Smooth muscle cell (in vitro differentiated cells): ENCODE measurements around the gene TNNI3. TPM values are rescaled to one million over a fixed set of nuclear protein-coding genes. Genes with fewer than 3 reads are reported as not detected.
"Not testable (repeated sequence)": the region's sequence is repeated elsewhere in the genome, so short reads cannot be mapped to it uniquely, and the experiment has no call there.

Experiments used
- DNase-seq: peaks from one replicate; lab custom pipeline; 2025; ENCODE audit not compliant: unreplicated experiment; lab: John Stamatoyannopoulos, UW
- H2AFZ ChIP-seq: fragments of 200-600 bp; sonication (generic); 2 replicates; pipeline ENCODE4 v1.6.0; 2016; ENCODE audit warnings: antibody characterized with exemption, low read depth, mild to moderate bottlenecking
- H3F3A ChIP-seq: fragments of 200-600 bp; sonication (generic); 2 replicates; pipeline ENCODE4 v1.6.0; 2017; ENCODE audit warnings: antibody characterized with exemption, low read depth
- H3K27ac ChIP-seq: fragments of 200-600 bp; sonication (generic); 2 replicates; pipeline ENCODE4 v1.5.1; 2016; ENCODE audit warnings: low read depth, mild to moderate bottlenecking
- H3K27me3 ChIP-seq: fragments of 200-600 bp; sonication (generic); 2 replicates; pipeline ENCODE4 v1.6.1; 2016; ENCODE audit warnings: low read depth, mild to moderate bottlenecking
- H3K36me3 ChIP-seq: fragments of 200-600 bp; sonication (generic); 2 replicates; pipeline ENCODE4 v1.5.1; 2016; ENCODE audit warnings: low read depth
- H3K4me1 ChIP-seq: fragments of 200-600 bp; sonication (generic); 2 replicates; pipeline ENCODE4 v1.5.1; 2016; ENCODE audit warnings: low read depth
- H3K4me2 ChIP-seq: fragments of 200-600 bp; sonication (generic); 2 replicates; pipeline ENCODE4 v1.6.0; 2016; ENCODE audit warnings: mild to moderate bottlenecking
- H3K4me3 ChIP-seq: fragments of 200-600 bp; sonication (generic); 2 replicates; pipeline ENCODE4 v1.5.1; 2016; ENCODE audit warnings: mild to moderate bottlenecking
- H3K79me2 ChIP-seq: fragments of 200-600 bp; sonication (generic); 2 replicates; pipeline ENCODE4 v1.6.0; 2016; ENCODE audit warnings: low read depth, mild to moderate bottlenecking
- H3K9ac ChIP-seq: fragments of 200-600 bp; sonication (generic); 2 replicates; pipeline ENCODE4 v1.6.0; 2016; ENCODE audit warnings: low read depth
- H3K9me3 ChIP-seq: fragments of 200-600 bp; sonication (generic); replicated peaks from 2 replicates; pipeline ENCODE4 v1.5.1; 2016; ENCODE audit warnings: low read depth
- H4K20me1 ChIP-seq: fragments of 200-600 bp; sonication (generic); 2 replicates; pipeline ENCODE4 v1.6.0; 2016; ENCODE audit warnings: low read depth
- WGBS: methylation state at CpG from one replicate; pipeline ENCODE4 v1.1.7; 2016; ENCODE audit warnings: low lambda C conversion rate; 5-methylcytosine and 5-hydroxymethylcytosine counted together
- polyA plus RNA-seq: library from polyadenylated mRNA; unstranded; fragments of >200 nt; fragmentation: Nextera tagmentation; extraction: Ambion mirVana; gene quantifications from 2 replicates; pipeline ENCODE4 v1.2.1, GENCODE V29; 2016
- total RNA-seq: library from RNA; depleted of rRNA; stranded (reverse); fragments of >200 nt; gene quantifications from 2 replicates; pipeline ENCODE4 v1.2.3, GENCODE V29; 2014
- TF ChIP-seq, protein P1 (sequence below): fragments of 200-600 bp; sonication (generic); IDR thresholded peaks from 2 replicates; pipeline ENCODE4 v1.5.1; 2017; ENCODE audit warnings: borderline replicate concordance, mild to moderate bottlenecking, antibody characterized with exemption; ENCODE audit not compliant: insufficient read depth, poor library complexity, severe bottlenecking

Gene TNNI3
- total RNA-seq, result not detected in 2 replicates
- 1.8 and 3.0 TPM in 2 replicates for polyA plus RNA-seq

DNA sequence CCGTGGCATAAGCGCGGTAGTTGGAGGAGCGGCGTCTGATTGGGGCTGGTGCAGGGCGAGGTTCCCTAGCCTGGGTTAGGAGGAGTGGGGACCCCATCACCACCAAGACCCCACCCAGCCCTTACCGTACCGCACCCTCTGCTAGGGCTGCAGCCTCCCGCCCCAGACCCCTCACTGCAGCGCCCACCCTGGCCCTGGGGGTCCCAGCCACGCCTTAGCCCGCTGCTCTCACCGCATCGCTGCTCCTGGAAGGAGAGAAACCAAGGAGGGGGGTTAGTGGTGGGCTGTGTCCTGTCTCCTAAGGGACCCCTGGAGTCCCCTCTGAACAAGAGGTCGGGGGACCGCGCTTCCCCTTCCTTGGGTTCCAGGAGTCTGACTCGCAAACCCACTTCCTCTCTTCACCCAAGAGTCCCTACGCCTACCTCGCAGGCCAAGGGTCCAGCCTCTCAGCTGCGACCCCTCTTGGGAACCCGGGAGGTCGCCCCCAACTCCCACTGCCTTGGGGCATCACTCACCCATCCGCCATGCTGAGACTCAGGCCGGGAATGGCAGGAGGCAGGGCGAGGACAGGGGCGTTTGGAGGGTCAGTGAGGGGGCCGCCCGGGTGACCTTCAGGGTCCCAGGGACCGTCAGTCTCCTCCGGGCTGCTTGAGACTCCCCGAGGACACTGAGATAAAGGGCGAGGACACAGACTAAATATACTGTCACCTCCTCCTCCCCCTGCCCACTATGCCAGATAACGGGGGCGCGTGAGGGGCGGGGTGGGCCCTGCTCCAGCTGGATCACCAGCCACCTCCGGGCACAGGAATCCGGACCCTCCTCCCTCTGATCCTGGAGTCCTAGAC, at the start of gene TNNI3:
TNNI3 (minus strand) TSS at position 669 of the 845 bp plus-strand sequence; CDS start at position 526, 143 bp downstream.
- Histone ChIP-seq H4K20me1 (no peaks in the 10 kb centered on the region), H2AFZ (no peak within 1 kb of the TSS), H3K27me3 (peaks cover 27% of the 10 kb centered on the region), H3K27ac (no peak within 1 kb of the TSS), H3K4me1 (no peaks in the 10 kb centered on the region), H3K79me2 (no peaks in the 10 kb centered on the region), H3K9me3 (no peaks in the 10 kb centered on the region), H3K9ac (no peak within 1 kb of the TSS), H3F3A (no peaks in the 10 kb centered on the region), H3K4me2 (peak within 1 kb of the TSS; percentile 80), H3K4me3 (peak within 1 kb of the TSS; percentile 37), H3K36me3 (no peaks in the 10 kb centered on the region)
- WGBS, result 64% methylated on average over 25 of the region's 39 CpGs
- TF ChIP-seq, protein P1, sequence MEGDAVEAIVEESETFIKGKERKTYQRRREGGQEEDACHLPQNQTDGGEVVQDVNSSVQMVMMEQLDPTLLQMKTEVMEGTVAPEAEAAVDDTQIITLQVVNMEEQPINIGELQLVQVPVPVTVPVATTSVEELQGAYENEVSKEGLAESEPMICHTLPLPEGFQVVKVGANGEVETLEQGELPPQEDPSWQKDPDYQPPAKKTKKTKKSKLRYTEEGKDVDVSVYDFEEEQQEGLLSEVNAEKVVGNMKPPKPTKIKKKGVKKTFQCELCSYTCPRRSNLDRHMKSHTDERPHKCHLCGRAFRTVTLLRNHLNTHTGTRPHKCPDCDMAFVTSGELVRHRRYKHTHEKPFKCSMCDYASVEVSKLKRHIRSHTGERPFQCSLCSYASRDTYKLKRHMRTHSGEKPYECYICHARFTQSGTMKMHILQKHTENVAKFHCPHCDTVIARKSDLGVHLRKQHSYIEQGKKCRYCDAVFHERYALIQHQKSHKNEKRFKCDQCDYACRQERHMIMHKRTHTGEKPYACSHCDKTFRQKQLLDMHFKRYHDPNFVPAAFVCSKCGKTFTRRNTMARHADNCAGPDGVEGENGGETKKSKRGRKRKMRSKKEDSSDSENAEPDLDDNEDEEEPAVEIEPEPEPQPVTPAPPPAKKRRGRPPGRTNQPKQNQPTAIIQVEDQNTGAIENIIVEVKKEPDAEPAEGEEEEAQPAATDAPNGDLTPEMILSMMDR, result no peak
- DNase-seq, result no peak

DNA sequence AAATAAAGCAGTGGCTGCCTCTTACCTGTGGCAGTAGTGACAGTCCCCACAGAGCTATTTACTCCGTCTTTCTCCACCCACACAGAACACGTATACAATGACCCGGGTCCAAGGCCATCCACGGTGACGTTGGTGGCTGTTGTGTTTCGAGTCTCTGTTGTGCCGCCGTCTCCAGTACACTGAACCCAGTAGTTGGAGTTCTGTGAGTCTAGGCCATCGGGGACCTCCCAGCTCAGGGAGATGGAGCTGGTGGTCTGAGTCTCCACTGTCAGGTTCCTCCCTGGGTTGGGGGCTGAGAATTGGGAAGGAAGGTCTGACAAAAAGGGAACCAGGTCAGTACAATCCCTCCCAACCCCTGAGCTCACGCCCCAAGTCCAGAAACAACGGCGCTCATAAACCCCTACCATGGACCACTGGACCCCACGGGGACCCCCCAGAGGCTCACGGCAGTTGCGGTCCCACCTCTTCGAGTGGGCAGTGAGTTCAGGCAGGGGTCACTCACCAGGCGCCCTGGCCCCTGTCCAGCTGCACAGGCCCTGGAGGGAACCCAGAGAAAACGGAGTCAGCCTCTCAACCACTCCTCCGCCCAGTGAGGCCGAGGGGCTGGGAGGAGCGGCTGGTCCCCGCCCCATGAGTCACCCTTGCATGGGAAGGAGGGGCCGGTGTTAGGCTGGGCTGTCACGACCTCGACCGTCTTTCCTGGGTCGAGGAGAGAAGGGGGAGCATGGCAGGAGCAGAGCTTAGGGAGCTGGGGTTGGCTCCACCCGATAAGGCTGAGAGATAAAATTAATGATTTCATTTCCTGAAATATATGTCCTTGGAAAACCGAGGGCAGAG, 49.4 kb upstream of the TNNI3 start:
- H3K27me3 ChIP-seq, result no peaks in the 10 kb centered on the region
- TF ChIP-seq, protein P1, result no peak
- H3K27ac ChIP-seq, result no peak overlapping the region
- peak overlapping the region; percentile 17 for H3K4me3 ChIP-seq
- no peaks in the 10 kb centered on the region for H4K20me1 ChIP-seq
- no peak overlapping the region for H3K9ac ChIP-seq
- peak; percentile 59 for DNase-seq
- 37% methylated on average over 29 of the region's 29 CpGs for WGBS
- no peaks in the 10 kb centered on the region for H3K36me3 ChIP-seq
- no peaks in the 10 kb centered on the region for H3F3A ChIP-seq
- H2AFZ ChIP-seq, result no peak overlapping the region
- H3K9me3 ChIP-seq, result no peaks in the 10 kb centered on the region
- peak overlapping the region; percentile 71 for H3K4me2 ChIP-seq
- no peaks in the 10 kb centered on the region for H3K79me2 ChIP-seq
- no peaks in the 10 kb centered on the region for H3K4me1 ChIP-seq

DNA sequence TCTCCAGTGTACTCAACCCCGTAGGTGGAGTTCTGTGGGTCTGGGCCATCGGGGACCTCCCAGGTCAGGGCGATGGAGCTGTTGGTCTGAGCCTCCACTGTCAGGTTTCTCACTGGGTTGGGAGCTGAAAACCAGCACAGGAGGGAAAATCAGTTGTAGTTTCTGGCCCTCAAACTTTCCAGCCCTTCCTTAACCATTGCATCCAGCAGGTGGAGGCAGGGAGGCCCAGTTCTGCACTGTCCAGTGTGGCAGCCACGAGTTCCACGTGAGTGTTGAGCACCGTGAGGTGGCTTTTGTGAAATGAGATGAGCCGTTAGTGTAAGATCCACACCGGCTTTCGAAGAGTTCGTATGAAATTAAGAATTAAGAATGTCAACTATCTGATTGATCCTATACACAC, 44.7 kb upstream of the TNNI3 start:
- H3K79me2 ChIP-seq, DNase-seq, H4K20me1 ChIP-seq, H3K4me2 ChIP-seq, H3K27ac ChIP-seq, H2AFZ ChIP-seq, H3K36me3 ChIP-seq, H3K9me3 ChIP-seq, H3K27me3 ChIP-seq, H3K4me3 ChIP-seq, H3K4me1 ChIP-seq, H3K9ac ChIP-seq, H3F3A ChIP-seq: not testable (repeated sequence)
- 83% methylated on average over 10 of the region's 10 CpGs for WGBS

DNA sequence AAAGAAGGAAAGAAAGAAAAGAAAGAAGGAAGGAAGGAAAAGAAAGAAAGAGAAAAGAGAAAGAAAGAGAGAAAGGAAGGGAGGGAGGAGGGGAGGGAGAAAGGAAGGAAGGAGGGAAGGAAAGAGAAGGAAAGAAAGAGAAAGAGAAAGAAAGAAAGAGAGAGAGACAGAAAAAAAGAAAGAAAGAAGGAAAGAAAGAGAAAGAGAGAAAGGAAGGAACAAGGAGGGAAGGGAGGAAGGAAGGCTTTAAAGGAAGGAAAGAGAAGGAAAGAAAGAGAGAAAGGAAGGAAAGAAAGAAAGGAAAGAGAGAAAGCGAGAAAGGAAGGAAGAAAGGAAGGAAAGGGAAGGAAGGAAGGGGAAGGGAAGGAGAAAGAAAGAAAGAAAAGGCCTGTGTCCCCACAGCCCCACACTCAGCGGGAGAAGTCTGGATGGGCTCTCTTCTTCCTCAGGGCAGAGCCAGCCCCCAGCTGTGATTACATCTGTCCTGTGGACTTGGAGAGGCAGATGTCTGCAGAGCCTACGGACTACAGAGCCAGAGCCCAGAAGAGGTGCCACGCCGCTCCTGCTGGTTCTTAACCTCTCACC, 42.2 kb upstream of the TNNI3 start:
- Histone ChIP-seq H4K20me1 (no peaks in the 10 kb centered on the region), H3K4me2 (no peak overlapping the region), H3K9me3 (no peaks in the 10 kb centered on the region), H2AFZ (no peak overlapping the region), H3K79me2 (no peaks in the 10 kb centered on the region), H3K36me3 (no peaks in the 10 kb centered on the region), H3F3A (no peaks in the 10 kb centered on the region), H3K9ac (no peak overlapping the region), H3K4me1 (no peaks in the 10 kb centered on the region), H3K4me3 (no peak overlapping the region), H3K27me3 (no peaks in the 10 kb centered on the region), H3K27ac (no peak overlapping the region)
- 73% methylated on average over 5 of the region's 5 CpGs for WGBS
- TF ChIP-seq, protein P1, result no peak
- DNase-seq, result no peak
